ENCODE measurements around the gene TTC39A. TPM values are rescaled to one million over a fixed set of nuclear protein-coding genes. Genes with fewer than 3 reads are reported as not detected.

The TTC39A gene
- total and polyA plus RNA-seq, 11 donors: 8.4 to 29.2 (median 23.2) TPM

DNA sequence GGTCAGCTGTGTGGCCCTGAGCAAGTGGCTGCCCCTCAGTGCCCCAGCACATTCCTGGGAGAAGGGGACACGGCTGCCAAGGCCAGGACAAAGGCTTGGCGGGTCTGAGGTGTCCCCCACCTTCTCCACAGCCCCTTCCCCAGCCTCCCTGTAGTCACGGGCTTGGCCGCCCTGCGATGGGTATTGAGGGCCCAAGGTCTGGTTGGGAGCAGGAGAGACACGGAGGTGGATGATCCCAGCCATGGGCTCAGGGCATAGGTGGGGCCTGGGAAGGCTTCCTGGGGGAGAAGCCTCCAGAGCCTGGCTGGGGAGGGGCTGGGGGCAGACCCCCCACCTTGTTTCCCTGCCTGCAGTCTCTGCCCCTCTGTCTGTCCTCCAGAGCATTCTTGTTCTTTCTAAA lies 27.0 kb downstream of the TTC39A start:
- H3K4me1 ChIP-seq: peaks cover 0 to 17% (median 0%) of the 10 kb centered on the region in 12 donors
- intact Hi-C loops (cut with DNase I): no loop called here
- no peak overlapping the region for H3K4me3 ChIP-seq
- DNase-seq: no peak
- WGBS, 4 donors: 80 to 96% (median 94%) methylated on average over 1 to 6 of the region's 6 CpGs
- no peak for ATAC-seq
- peak overlapping the region in 1 of 12 donors; percentile 52 for H3K27ac ChIP-seq
- no peaks in the 10 kb centered on the region for H3K27me3 ChIP-seq
- TF ChIP-seq, protein P1, sequence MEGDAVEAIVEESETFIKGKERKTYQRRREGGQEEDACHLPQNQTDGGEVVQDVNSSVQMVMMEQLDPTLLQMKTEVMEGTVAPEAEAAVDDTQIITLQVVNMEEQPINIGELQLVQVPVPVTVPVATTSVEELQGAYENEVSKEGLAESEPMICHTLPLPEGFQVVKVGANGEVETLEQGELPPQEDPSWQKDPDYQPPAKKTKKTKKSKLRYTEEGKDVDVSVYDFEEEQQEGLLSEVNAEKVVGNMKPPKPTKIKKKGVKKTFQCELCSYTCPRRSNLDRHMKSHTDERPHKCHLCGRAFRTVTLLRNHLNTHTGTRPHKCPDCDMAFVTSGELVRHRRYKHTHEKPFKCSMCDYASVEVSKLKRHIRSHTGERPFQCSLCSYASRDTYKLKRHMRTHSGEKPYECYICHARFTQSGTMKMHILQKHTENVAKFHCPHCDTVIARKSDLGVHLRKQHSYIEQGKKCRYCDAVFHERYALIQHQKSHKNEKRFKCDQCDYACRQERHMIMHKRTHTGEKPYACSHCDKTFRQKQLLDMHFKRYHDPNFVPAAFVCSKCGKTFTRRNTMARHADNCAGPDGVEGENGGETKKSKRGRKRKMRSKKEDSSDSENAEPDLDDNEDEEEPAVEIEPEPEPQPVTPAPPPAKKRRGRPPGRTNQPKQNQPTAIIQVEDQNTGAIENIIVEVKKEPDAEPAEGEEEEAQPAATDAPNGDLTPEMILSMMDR (IDR thresholded peaks at IDR 0.05): no peak
- no peak for TF ChIP-seq POLR2A (IDR thresholded peaks at IDR 0.05)
- no peaks in the 10 kb centered on the region for H3K9me3 ChIP-seq
- H3K36me3 ChIP-seq: no peaks in the 10 kb centered on the region

DNA sequence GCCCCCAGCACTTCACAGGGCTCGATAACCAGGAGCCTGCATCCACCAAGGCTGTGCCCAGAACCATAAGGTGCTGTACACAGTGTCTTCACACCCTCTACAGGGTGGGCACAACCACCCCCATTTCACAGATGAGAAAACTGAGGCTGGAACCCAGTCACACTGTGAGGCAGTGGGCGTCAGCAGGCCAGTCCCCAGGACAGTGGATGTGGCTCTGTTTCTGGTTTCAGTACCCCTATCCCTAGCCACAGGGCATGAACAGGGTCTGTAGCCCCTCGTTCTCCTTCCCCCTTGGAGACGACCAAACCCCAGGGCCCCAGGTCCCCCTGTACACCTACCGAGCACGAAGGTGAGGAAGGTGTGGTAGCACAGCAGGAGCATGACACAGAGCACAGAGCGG lies 27.6 kb downstream of the TTC39A start:
- intact Hi-C loops (cut with DNase I): no loop called here
- no peak for ATAC-seq
- Histone ChIP-seq H3K9me3 (no peaks in the 10 kb centered on the region), H3K27ac (no peak overlapping the region), H3K4me3 (no peak overlapping the region), H3K36me3 (no peaks in the 10 kb centered on the region), H3K27me3 (no peaks in the 10 kb centered on the region), H3K4me1 (peaks cover 0 to 17% (median 0%) of the 10 kb centered on the region in 12 donors)
- DNase-seq: no peak
- 83 to 88% (median 86%) methylated on average over 6 to 7 of the region's 7 CpGs for WGBS, 4 donors
- TF ChIP-seq, protein P1 (IDR thresholded peaks at IDR 0.05): no peak
- no peak for TF ChIP-seq POLR2A (IDR thresholded peaks at IDR 0.05)

DNA sequence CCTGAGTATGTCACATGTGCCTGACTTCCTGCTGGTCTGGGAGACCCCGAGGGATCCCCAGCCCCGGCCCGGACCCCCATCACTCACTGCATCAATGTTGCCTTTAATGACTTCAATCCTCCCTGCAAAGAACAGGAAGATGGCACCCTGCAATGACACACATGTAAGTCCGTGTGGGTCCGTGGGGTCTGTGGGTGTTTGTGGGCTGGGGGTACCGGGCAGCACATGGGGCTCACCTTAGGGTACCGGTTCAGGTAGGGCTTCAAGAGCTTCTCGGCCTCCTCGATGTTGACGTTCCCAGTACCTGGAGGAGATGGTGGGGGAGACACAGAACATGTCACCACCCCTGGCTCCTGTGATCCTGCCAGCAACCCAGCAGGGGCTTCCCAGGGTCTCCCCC lies 28.1 kb downstream of the TTC39A start:
- no peak overlapping the region for H3K27ac ChIP-seq
- no peaks in the 10 kb centered on the region for H3K9me3 ChIP-seq
- no peak for TF ChIP-seq POLR2A (IDR thresholded peaks at IDR 0.05)
- TF ChIP-seq, protein P1 (IDR thresholded peaks at IDR 0.05): no peak
- no peaks in the 10 kb centered on the region for H3K36me3 ChIP-seq
- DNase-seq (no peak), ATAC-seq (no peak)
- 81 to 87% (median 85%) methylated on average over 9 to 10 of the region's 10 CpGs for WGBS, 4 donors
- H3K4me3 ChIP-seq: no peak overlapping the region
- H3K4me1 ChIP-seq: peaks cover 0 to 19% (median 3%) of the 10 kb centered on the region in 12 donors
- H3K27me3 ChIP-seq: no peaks in the 10 kb centered on the region
- intact Hi-C loops (cut with DNase I): no loop called here

DNA sequence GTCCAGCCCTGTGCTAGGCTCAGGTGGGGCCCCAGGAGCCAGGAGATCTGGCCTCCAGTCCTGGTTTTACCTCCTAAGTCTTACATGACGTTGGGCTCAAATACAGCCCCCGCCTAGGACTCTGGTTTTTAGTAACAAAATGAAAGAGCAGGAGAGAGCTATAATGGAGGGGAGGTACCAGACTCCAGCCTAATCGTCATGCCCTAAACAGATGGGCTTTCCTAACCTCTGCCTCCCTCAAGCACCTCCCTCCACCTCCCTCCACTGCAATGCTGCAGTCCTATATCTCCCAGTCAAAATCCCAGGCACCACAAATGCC lies 28.6 kb downstream of the TTC39A start:
- Histone ChIP-seq H3K27ac (no peak overlapping the region), H3K4me1 (peaks cover 0 to 24% (median 6%) of the 10 kb centered on the region in 12 donors), H3K4me3 (no peak overlapping the region), H3K36me3 (no peaks in the 10 kb centered on the region), H3K9me3 (no peaks in the 10 kb centered on the region), H3K27me3 (no peaks in the 10 kb centered on the region)
- TF ChIP-seq POLR2A (IDR thresholded peaks at IDR 0.05): no peak
- TF ChIP-seq, protein P1 (IDR thresholded peaks at IDR 0.05): no peak
- ATAC-seq: no peak
- WGBS, 4 donors: 70 to 78% (median 75%) methylated on average over 3 of the region's 3 CpGs
- intact Hi-C loops (cut with DNase I): no loop called here
- no peak for DNase-seq
